Upper lobe of right lung (tissue), 1 donor: Measurements from ENCODE around the gene MYOD1. TPM values are rescaled to one million over a fixed set of nuclear protein-coding genes. Genes with fewer than 3 reads are reported as not detected.

Experiments
- ATAC-seq: fragments of 200-7000 bp; cut with Tn5 transposase; one replicate; pipeline ENCODE4 v1.9.1; 2020; ENCODE audit warnings: mild to moderate bottlenecking, moderate library complexity
- DNase-seq: peaks from one replicate; pipeline ENCODE4 v3.0.0-alpha.2; 2020
- H3K27ac ChIP-seq: fragments of 200-600 bp; one replicate; pipeline ENCODE4 v1.8.0; 2022
- H3K27me3 ChIP-seq: fragments of 200-600 bp; one replicate; pipeline ENCODE4 v1.8.0; 2022; ENCODE audit warnings: mild to moderate bottlenecking
- H3K36me3 ChIP-seq: fragments of 200-600 bp; one replicate; pipeline ENCODE4 v1.8.0; 2022
- H3K4me1 ChIP-seq: fragments of 200-600 bp; one replicate; pipeline ENCODE4 v1.8.0; 2022
- H3K4me3 ChIP-seq: fragments of 200-600 bp; one replicate; pipeline ENCODE4 v1.8.0; 2022; ENCODE audit warnings: mild to moderate bottlenecking
- H3K9me3 ChIP-seq: fragments of 200-600 bp; one replicate; pipeline ENCODE4 v1.8.0; 2022
- intact Hi-C: fragments of 100-400 bp; cut with DNase I; formaldehyde crosslinking; loops from one replicate; pipeline ENCODE4 v1.11.0; 2022
- total RNA-seq: library from RNA; stranded (reverse); fragmentation: NEBNext Ultra II Directional; extraction: Animal tissue kit (Norgen Biotek cat#: 25700); gene quantifications from one replicate; pipeline ENCODE4 v1.2.1, GENCODE V29; 2021
- TF ChIP-seq, protein P1 (sequence below): fragments of 200-600 bp; IDR thresholded peaks from one replicate; pipeline ENCODE4 v1.8.0; 2022; ENCODE audit warnings: antibody characterized with exemption
- donor health status: DM: no; HTN: yes; CAD: no; lungs with severe emphysema.

Gene MYOD1
- total RNA-seq, 1 donor from 2014 or later = not detected

DNA sequence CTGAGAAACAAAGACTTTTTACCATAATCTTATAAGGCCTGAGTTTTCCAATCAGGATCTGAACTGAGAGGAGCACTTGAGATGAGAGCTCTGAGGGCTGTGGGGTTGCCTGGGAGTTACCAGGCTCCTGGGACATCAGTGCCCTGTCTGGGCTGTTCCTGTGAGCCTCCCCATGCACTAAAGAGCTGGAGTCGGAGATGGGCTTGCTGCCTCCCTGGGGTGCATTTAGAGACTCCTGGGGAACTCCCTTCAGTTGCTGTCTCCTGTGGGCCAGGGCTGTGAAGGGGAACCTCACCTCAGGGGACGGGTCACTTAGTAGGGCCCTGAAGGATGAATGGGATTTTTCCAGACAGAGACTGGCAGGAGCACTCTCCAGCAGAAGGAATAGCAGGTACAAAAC lies 48.5 kb downstream of the MYOD1 start:
- Histone ChIP-seq H3K4me3 (no peak overlapping the region), H3K9me3 (no peaks in the 10 kb centered on the region), H3K4me1 (no peaks in the 10 kb centered on the region), H3K27ac (no peak overlapping the region), H3K27me3 (no peaks in the 10 kb centered on the region), H3K36me3 (no peaks in the 10 kb centered on the region)
- TF ChIP-seq, protein P1, sequence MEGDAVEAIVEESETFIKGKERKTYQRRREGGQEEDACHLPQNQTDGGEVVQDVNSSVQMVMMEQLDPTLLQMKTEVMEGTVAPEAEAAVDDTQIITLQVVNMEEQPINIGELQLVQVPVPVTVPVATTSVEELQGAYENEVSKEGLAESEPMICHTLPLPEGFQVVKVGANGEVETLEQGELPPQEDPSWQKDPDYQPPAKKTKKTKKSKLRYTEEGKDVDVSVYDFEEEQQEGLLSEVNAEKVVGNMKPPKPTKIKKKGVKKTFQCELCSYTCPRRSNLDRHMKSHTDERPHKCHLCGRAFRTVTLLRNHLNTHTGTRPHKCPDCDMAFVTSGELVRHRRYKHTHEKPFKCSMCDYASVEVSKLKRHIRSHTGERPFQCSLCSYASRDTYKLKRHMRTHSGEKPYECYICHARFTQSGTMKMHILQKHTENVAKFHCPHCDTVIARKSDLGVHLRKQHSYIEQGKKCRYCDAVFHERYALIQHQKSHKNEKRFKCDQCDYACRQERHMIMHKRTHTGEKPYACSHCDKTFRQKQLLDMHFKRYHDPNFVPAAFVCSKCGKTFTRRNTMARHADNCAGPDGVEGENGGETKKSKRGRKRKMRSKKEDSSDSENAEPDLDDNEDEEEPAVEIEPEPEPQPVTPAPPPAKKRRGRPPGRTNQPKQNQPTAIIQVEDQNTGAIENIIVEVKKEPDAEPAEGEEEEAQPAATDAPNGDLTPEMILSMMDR = no peak
- intact Hi-C loops = no loop called here
- peak; percentile 20 for DNase-seq
- no peak for ATAC-seq

DNA sequence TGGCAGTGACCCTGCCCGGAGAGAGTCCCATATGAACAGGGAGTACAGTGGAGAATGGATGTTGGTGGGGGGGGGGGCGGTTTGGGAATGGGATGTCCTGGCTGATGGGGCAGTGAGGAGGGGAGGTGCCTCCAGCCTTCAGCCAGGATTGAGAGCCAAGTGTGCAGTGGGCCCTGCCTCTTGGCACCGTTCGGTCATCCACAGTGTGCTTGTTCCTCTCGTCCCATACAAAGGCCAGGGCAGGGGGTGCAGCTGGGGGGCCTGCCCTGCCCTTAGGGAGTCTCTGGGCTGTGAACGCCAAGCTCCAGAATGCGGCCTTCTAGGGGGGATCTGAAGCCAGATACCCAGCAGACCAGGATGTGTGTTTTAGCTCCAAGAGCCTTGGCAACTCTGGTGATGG lies 49.2 kb downstream of the MYOD1 start:
- no peaks in the 10 kb centered on the region for H3K4me1 ChIP-seq
- TF ChIP-seq, protein P1 = no peak
- H3K27ac ChIP-seq = no peak overlapping the region
- H3K9me3 ChIP-seq = no peaks in the 10 kb centered on the region
- H3K4me3 ChIP-seq = no peak overlapping the region
- ATAC-seq (no peak), DNase-seq (peak; percentile 23)
- no peaks in the 10 kb centered on the region for H3K36me3 ChIP-seq
- no peaks in the 10 kb centered on the region for H3K27me3 ChIP-seq
- intact Hi-C loops = no loop called here

DNA sequence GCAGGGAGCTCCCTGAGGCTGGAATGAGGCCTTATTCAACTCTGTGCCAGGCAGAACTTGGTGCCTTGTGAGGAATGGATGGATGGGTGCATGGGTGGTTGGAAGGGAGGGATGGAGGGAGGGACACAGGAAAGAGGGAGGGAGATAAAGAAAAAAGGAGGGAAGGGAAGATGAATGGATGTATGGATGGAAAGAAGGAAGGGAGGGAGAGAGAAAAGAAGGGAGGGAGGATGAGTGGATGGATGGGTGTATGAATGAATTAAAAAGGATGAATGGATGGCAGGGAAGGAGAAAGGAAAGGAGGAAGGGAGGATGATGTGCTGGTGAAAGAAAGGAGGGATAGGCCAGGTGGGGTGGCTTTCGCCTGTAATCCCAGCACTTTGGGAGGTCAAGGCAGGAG lies 49.8 kb downstream of the MYOD1 start:
- no peaks in the 10 kb centered on the region for H3K27me3 ChIP-seq
- ATAC-seq (no peak), DNase-seq (no peak)
- no peaks in the 10 kb centered on the region for H3K36me3 ChIP-seq
- H3K4me3 ChIP-seq = no peak overlapping the region
- intact Hi-C loops = no loop called here
- TF ChIP-seq, protein P1 = no peak
- no peaks in the 10 kb centered on the region for H3K9me3 ChIP-seq
- no peaks in the 10 kb centered on the region for H3K4me1 ChIP-seq
- H3K27ac ChIP-seq = no peak overlapping the region

DNA sequence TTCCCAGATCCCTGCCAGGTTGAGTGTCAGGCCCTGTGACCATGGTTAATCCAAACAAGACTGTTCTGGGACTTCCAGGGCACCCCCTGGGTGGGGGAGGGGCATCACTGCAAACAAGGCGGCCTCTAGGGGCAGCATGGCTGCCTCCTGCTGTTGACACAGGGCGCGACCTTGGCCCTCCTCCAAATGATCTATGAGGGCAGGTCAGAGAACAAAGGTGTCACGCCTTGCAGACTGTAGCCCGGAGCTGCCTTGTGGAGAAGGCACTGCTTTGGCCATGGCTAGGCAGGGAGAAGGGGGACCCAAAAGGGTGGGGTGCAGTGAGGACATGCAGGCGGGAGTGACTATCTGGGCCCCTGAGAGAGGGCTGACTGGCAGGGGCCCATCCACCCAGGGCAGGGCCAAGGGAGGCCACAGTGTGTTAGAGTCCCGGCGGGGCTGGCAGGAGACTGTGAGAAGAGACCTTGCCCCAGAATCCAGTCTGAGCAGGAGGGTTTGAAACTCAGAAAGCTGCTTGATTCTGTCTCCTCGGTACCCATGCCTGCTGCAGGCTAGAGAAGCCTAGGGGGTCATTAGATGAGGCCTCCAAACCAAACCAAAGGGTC lies 50.8 kb downstream of the MYOD1 start:
- no peak overlapping the region for H3K4me3 ChIP-seq
- intact Hi-C loops = no loop called here
- H3K36me3 ChIP-seq = no peaks in the 10 kb centered on the region
- no peaks in the 10 kb centered on the region for H3K4me1 ChIP-seq
- DNase-seq (peak; percentile 61), ATAC-seq (no peak)
- TF ChIP-seq, protein P1 = no peak
- H3K27me3 ChIP-seq = no peaks in the 10 kb centered on the region
- no peaks in the 10 kb centered on the region for H3K9me3 ChIP-seq
- no peak overlapping the region for H3K27ac ChIP-seq

DNA sequence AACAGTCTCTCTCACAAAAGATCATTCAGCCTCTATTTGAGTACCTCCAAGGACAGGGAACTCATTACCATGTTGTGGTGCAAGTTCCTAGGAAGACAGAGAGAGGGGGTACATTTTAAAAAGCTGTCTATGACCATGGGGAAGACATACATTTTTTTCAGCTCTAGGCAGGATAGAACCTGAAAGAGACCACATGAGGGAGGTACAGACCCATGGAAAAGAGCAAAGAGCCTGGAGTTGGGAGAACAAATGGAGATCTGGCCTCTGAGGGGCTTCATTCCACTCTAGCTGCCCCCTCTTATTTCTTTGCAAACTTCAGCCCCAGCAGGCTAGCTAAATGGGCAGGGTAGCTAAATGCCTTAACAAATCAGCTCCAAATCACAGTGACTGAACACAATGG lies 51.5 kb downstream of the MYOD1 start:
- H3K27me3 ChIP-seq = no peaks in the 10 kb centered on the region
- no peak overlapping the region for H3K4me3 ChIP-seq
- DNase-seq (no peak), ATAC-seq (no peak)
- H3K36me3 ChIP-seq = no peaks in the 10 kb centered on the region
- H3K27ac ChIP-seq = no peak overlapping the region
- intact Hi-C loops = no loop called here
- no peaks in the 10 kb centered on the region for H3K4me1 ChIP-seq
- TF ChIP-seq, protein P1 = no peak
- no peaks in the 10 kb centered on the region for H3K9me3 ChIP-seq

DNA sequence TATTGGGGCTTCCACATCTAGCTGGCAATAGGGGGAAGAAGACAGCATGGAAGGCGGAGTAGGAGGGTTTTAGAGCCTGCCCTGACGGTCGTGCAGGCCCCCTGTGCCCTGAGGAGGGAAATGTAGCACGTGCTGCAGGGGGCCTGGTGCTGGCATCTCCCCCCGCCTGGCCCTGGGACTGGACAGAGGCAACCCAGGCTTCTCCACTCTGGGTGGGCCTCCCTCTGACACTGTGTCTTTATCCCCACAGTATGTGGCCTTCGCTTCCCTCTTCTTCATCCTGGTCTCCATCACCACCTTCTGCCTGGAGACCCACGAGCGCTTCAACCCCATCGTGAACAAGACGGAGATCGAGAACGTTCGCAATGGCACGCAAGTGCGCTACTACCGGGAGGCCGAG lies 52.0 kb downstream of the MYOD1 start:
- no peak overlapping the region for H3K27ac ChIP-seq
- ATAC-seq (no peak), DNase-seq (peak; percentile 46)
- no peak overlapping the region for H3K4me3 ChIP-seq
- no peaks in the 10 kb centered on the region for H3K9me3 ChIP-seq
- TF ChIP-seq, protein P1 = no peak
- no peaks in the 10 kb centered on the region for H3K36me3 ChIP-seq
- intact Hi-C loops = no loop called here
- no peaks in the 10 kb centered on the region for H3K27me3 ChIP-seq
- no peaks in the 10 kb centered on the region for H3K4me1 ChIP-seq
